ENCODE measurements around the gene REM2. TPM values are rescaled to one million over a fixed set of nuclear protein-coding genes. Genes with fewer than 3 reads are reported as not detected.

Gene REM2
- polyA plus RNA-seq, 3 donors, result 1.8 TPM; not detected in 2

GRCh38 chr14:22877000-22877501 is 6.0 kb upstream of the REM2 start:
- peaks cover 8 to 16% of the 10 kb centered on the region in 2 donors for H3K4me1 ChIP-seq (ENCODE audit: control insufficient read depth in 1 of 2, insufficient read depth in 2 of 2, low read length in 2 of 2)
- H3K27me3 Mint-ChIP-seq (ENCODE audit: low read depth in 3 of 3), result peaks cover 3 to 6% (median 5%) of the 10 kb centered on the region in 3 donors
- no peak for DNase-seq
- H3K4me3 ChIP-seq (replicated peaks in 1 of 3; ENCODE audit: low read depth in 2 of 3, low read length in 3 of 3), result no peak overlapping the region
- peaks cover 0 to 4% (median 0%) of the 10 kb centered on the region in 7 donors for H3K9me3 Mint-ChIP-seq
- no peak overlapping the region for H2AFZ ChIP-seq (ENCODE audit: insufficient read depth, low read depth, low read length, poor library complexity, severe bottlenecking)
- no peaks in the 10 kb centered on the region for H3K9me3 ChIP-seq (replicated peaks in 1 of 2; ENCODE audit: control insufficient read depth in 1 of 2, insufficient read depth in 1 of 2, low read length in 2 of 2)
- H3K27ac ChIP-seq (ENCODE audit: low read depth in 1 of 2, low read length in 2 of 2), result no peak overlapping the region
- TF ChIP-seq CTCF (IDR thresholded peaks at IDR 0.05), result no peak
- WGBS (ENCODE audit: insufficient coverage), result 98% methylated on average over 21 of the region's 22 CpGs
- peaks cover 18% of the 10 kb centered on the region for H3K79me2 ChIP-seq (ENCODE audit: insufficient read depth, low read length)
- H3K36me3 Mint-ChIP-seq, result peaks cover 58 to 67% of the 10 kb centered on the region in 2 donors
- peaks cover 44% of the 10 kb centered on the region for H4K20me1 ChIP-seq (ENCODE audit: insufficient read depth, low read length)
- intact Hi-C loops (cut with micrococcal nuclease), result no loop called here
- no peak overlapping the region for H3K27ac Mint-ChIP-seq
- H3K4me2 ChIP-seq (replicated peaks; ENCODE audit: extremely low read depth, low read length, poor library complexity, severe bottlenecking), result no peak overlapping the region
- H3K36me3 ChIP-seq (replicated peaks in 1 of 2; ENCODE audit: control insufficient read depth in 1 of 2, insufficient read depth in 2 of 2, low read length in 2 of 2), result peaks cover 57 to 67% of the 10 kb centered on the region in 2 donors
- peaks cover 0 to 2% of the 10 kb centered on the region in 2 donors for H3K27me3 ChIP-seq (ENCODE audit: control insufficient read depth in 2 of 2, insufficient read depth in 2 of 2, low read length in 2 of 2)
- H3K4me3 Mint-ChIP-seq, result no peak overlapping the region
- H3K4me1 Mint-ChIP-seq, result peaks cover 28% of the 10 kb centered on the region
- no peak overlapping the region for H3K9ac ChIP-seq (ENCODE audit: insufficient read depth, low read length, poor library complexity, severe bottlenecking)

- intact Hi-C loops (cut with micrococcal nuclease), result no loop called here
- H2AFZ ChIP-seq (ENCODE audit: insufficient read depth, low read depth, low read length, poor library complexity, severe bottlenecking), result no peak overlapping the region
- no peak for DNase-seq
- peaks cover 0 to 10% of the 10 kb centered on the region in 2 donors for H3K27me3 ChIP-seq (ENCODE audit: control insufficient read depth in 2 of 2, insufficient read depth in 2 of 2, low read length in 2 of 2)
- peaks cover 54 to 61% of the 10 kb centered on the region in 2 donors for H3K36me3 ChIP-seq (replicated peaks in 1 of 2; ENCODE audit: control insufficient read depth in 1 of 2, insufficient read depth in 2 of 2, low read length in 2 of 2)
- peaks cover 0 to 6% of the 10 kb centered on the region in 2 donors for H3K4me1 ChIP-seq (ENCODE audit: control insufficient read depth in 1 of 2, insufficient read depth in 2 of 2, low read length in 2 of 2)
- H3K27me3 Mint-ChIP-seq (ENCODE audit: low read depth in 3 of 3), result peaks cover 10 to 16% (median 13%) of the 10 kb centered on the region in 3 donors
- no peak overlapping the region for H3K9ac ChIP-seq (ENCODE audit: insufficient read depth, low read length, poor library complexity, severe bottlenecking)
- peaks cover 0 to 4% (median 0%) of the 10 kb centered on the region in 7 donors for H3K9me3 Mint-ChIP-seq
- peaks cover 55 to 60% of the 10 kb centered on the region in 2 donors for H3K36me3 Mint-ChIP-seq
- no peak overlapping the region for H3K4me3 ChIP-seq (replicated peaks in 1 of 3; ENCODE audit: low read depth in 2 of 3, low read length in 3 of 3)
- no peak for TF ChIP-seq CTCF (IDR thresholded peaks at IDR 0.05)
- peaks cover 26% of the 10 kb centered on the region for H3K4me1 Mint-ChIP-seq
- no peaks in the 10 kb centered on the region for H3K9me3 ChIP-seq (replicated peaks in 1 of 2; ENCODE audit: control insufficient read depth in 1 of 2, insufficient read depth in 1 of 2, low read length in 2 of 2)
- no peak overlapping the region for H3K27ac ChIP-seq (ENCODE audit: low read depth in 1 of 2, low read length in 2 of 2)
- 82% methylated on average over 5 of the region's 8 CpGs for WGBS (ENCODE audit: insufficient coverage)
- peaks cover 33% of the 10 kb centered on the region for H4K20me1 ChIP-seq (ENCODE audit: insufficient read depth, low read length)
- H3K27ac Mint-ChIP-seq, result peak overlapping the region in 6 of 7 donors; percentile 6 to 81 (median 53)
- H3K4me2 ChIP-seq (replicated peaks; ENCODE audit: extremely low read depth, low read length, poor library complexity, severe bottlenecking), result no peak overlapping the region
- peaks cover 5% of the 10 kb centered on the region for H3K79me2 ChIP-seq (ENCODE audit: insufficient read depth, low read length)
- H3K4me3 Mint-ChIP-seq, result no peak overlapping the region
Measured at GRCh38 chr14:22878271-22879246, 4.5 kb upstream of the REM2 start.
